Stimulated activated CD8-positive, alpha-beta memory T cell treated with anti-CD3 and anti-CD28 coated beads, Interleukin-12 subunit alpha, Interleukin-12 subunit beta, amount 100 ng/mL, for 4 hours (primary cell): ENCODE results near the gene EPDR1.
"Not testable (repeated sequence)": the region's sequence is repeated elsewhere in the genome, so short reads cannot be mapped to it uniquely, and the experiment has no call there.

Experiments used
- DNase-seq: peaks from one replicate; pipeline ENCODE4 v3.0.0-alpha.2; 2020; ENCODE audit warnings: low read depth

Gene EPDR1

DNA sequence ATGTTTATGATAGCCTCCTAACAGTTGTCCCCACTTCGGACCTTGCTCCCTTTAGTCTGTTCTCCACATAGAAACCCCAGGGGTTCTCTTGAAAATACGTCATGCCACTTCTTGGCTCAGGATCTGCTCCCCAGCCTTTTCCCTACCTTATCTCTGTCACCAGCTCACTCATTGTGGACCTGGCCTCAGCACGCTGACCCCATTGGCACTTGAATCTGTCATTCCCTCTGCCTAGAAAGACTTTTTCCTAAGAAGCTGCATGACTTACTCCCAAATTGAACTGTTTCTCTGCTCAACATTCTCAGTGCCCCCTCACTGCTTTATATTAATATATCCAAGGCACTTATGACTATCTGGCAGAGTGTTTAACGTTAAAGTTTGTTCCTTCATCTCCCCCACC, 8.4 kb downstream of the EPDR1 start:
- no peak for DNase-seq

DNA sequence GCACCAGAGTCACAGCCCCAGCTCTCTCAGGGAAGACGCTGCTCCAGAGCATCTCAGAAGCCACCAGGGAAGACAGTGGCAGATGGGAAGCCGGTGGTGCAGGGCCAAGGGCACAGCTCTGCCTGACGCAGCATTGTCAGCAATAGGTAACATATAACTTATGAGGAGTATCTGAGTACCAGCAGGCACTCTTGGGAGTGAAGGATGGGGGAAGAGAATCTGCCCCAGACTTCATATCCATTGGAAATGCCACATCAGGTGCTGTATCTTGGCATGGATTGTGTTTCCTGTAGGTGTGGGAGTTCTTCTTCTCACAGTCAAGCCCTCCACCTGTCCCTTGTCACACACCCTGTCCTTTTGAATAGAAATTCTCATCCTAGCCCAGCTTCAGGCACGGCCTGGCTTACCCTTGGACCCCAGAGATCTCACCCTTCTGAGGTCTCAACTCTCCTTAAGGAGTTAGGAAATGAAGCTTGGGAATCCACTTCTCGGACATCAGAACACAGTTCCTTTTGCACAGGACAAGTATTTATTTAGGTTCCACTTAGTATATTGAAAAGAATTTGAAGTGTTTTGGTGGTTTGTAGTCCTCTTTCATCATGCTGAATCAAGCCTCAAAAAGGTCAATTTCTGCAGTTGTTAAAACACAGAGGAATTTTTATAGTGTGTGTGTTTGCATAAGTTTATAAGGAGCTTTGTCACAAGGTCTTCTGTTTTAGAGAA, 9.9 kb downstream of the EPDR1 start:
- no peak for DNase-seq

DNA sequence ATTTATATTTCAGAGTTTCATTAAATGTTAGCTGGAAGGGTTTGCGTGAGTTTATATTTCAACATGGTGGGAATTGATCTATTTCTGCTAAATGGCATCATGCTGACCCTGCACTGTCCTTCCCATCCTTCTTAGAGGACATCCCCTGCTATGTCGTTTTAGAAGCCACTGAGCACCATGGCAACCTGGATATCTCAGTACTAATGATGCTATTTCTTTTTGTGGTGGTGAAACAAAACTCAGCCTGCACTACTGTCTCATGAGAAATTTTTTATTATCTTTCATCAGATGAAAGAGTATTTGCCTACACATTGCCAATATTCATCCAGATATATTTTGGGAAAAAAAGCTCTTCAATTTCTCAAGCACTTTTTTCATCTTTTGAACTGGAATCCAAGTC, 12.1 kb downstream of the EPDR1 start:
- no peak for DNase-seq

DNA sequence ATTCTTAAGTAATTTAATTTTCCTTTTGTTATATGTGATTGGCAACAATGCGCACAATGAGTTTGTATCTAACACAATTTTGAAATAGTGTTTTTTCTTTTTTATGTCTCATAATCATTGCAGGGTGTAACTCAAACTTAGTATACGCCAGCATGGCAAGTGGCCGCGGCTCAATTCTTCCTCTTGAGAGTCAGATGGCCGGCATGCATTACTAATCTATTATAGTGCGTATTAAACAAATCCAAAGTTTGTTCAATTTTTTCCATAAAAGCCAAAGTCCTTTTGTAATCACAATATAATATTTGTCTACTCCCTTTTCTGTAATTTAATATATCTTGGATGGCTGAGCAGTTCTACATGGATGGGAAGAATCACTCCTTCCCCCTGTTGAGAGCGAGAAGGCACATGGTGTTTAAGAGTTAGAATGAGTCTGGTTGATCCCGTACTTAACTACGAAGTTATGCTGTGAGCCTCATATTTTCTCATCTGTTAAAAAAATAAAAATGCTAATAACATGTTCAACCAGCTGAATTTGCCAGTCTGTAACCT, 12.7 kb downstream of the EPDR1 start:
- no peak for DNase-seq

DNA sequence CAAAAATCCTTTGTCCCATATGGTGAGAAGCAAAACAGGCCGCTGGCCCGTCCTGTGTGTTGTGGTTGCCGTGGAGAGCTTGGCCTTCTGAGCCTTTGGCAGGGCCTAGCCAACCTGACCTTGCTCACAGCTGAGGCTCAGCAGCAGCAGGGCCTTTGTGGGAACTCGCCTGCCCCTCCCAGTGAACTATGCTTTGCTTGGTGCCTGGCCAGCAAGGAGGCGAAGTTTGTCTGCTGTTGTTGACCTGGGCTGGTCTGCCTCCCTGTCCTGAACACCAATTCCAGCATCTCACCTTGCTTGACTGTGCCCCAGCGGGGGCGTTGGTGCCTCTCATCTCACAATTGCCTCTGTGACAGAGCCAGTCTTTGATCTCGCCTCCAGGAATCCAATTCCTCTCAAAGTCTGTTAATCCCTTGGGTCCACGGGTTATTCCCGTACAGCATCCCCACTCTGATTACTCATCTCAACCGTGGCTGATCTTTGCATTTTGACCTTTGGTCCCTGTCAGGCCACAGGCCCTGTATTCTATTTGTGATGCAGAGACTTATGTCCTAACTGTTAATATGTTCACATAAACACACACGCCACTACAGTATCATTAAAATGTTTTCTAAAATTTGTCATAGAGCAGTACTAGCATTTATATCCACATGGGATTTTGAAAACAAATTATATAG, 22.6 kb downstream of the EPDR1 start:
- DNase-seq, result no peak

DNA sequence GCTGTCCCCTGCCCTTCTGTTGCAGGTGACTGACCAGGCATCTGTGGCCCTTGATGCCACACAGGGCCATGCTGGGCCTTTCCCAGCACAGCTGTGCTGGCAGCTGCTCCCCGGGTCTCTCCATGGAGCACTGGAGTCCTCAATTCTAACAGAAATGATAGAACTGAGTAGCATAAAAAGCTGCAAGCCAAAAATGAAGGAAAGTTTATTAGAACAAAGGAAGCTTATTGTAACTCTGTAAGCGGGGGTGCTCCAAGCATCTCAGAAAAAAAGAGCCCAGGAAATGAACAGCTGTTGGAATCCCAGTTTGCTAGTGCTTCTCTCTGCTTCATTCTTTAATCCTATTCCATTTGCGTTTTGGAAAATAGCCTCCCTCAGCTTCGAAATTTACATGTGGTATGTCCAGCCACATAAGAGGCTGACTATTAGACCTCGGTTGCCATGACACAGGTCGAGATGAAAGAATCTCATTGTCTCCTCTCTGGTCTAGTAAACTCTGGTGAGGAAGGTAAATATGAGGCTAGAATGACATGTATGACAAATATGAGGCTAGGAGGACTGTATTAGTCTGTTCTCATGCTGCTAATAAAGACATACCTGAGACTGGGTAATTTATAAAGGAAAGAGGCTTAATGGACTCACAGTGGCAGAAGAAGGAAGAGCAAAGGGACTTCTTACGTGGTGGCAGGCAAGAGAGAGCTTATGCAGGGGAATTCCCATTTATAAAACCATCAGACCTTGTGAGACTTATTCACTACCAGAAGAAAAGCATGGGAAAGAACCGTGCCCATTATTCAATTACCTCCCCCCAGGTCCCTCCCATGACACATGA, 23.7 kb downstream of the EPDR1 start:
- no peak for DNase-seq

DNA sequence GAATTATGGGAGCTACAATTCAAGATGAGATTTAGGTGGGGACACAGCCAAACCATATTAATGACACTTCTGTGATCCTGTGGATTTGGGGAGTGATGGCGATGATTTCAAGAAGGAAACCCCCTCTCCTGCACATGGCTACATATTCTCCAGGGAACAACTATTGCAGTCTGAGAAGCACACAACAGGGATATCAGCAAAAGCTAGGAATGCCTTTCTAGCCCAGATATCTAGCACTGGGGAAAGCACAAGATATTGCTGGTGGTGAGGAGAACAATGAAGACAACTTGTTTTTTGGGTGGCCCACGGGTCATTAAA, 24.3 kb downstream of the EPDR1 start:
- no peak for DNase-seq

DNA sequence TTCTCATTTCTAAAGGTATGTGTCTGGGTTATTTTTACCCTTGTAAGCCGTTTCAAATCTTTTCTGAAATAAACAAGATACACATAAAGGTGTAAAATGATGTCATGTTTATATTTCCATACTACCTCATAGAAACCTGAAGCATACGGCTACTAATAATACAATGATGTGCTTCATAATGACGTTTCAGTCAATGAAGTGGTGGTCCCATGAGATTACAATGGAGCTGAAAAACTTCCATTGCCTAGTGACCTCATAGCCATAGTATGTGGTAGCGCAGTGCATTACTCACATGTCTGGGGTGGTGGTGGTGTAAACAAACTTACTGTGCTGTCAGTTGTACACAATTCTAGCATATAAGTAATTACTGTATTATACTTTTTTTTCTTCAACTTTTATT, 24.9 kb downstream of the EPDR1 start:
- DNase-seq, result no peak

DNA sequence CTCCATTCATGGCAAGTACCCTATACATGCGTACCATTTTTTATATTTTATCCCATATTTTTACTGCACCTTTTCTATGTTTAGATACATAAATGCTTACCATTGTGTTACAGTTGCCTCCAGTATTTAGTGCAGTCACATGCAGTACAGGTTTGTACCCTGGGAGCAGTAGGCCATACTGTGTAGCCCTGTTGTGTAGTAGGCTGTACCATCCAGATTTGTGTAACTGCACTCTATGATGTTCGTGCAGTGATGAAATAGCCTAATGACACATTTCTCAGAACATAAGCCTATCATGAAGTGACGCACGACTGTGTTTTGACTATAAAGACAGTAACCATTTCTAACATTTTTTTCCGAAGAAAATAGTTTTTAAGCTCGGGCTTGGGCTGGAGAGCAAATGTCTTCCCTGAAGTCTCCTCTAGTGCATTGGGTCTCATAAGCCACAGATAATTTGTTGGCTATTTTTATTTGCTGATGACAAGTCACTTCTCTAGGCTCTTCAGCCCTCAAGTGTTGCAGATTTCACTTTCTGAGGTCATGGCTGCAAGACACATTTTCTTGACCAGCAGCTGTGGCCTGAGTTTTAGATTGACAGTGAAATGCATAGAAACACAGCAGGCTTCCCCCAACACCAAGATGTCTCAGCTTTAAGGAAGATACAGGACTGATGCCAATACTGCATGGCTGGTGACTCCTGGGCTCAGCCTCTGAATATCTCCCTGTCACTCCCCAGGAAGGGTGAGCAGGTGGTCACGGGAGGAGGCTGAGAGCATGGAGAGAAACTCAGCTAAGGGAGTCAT, 26.9 kb downstream of the EPDR1 start:
- no peak for DNase-seq

DNA sequence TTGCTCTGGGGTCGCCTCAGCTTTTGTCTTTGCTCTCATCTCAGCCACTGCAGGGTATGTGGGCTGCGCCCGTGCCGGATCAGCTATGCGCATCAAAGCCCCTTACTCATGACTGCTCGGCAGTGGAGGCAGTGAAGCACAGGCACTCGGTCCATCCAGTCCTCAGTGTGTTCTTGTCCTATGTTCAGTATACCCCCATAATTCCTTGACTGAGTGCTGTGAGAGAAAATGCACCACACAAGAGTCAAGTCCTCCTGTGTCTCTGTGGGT, 27.4 kb downstream of the EPDR1 start:
- DNase-seq, result no peak

DNA sequence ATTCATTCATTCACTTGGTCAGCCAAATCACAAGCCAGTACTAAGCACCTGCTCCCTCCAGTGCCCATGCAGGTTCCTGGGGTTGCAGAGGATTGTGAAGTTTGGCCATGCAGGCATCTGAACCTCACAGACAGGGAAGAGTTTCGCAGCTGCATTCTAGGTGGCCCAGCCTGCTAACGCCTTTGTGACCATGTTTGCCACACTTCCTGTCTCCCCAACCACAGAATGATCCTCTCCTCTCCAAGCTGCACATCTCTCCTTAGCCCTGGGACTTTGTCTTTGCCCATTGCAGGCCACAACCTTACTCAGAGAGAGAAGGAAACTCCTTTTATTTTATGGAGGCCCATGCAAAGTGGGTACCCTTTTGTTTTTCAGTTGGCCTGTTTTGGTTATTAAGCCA, 31.8 kb downstream of the EPDR1 start:
- no peak for DNase-seq

DNA sequence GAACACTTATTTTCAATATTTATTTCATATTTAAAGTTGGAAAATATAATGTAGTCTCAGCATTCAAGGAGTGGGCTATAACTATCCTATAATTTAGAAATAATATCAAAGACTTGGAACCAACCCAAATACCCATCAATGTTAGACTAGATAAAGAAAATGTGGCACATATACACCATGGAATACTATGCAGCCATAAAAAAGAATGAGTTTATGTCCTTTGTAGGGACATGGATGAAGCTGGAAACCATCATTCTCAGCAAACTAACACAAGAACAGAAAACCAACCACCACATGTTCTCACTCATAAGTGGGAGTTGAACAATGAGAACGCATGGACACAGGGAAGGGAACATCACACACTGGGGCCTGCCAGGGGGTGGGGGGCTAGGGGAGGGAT, 33.8 kb downstream of the EPDR1 start:
- DNase-seq, result not testable (repeated sequence)

DNA sequence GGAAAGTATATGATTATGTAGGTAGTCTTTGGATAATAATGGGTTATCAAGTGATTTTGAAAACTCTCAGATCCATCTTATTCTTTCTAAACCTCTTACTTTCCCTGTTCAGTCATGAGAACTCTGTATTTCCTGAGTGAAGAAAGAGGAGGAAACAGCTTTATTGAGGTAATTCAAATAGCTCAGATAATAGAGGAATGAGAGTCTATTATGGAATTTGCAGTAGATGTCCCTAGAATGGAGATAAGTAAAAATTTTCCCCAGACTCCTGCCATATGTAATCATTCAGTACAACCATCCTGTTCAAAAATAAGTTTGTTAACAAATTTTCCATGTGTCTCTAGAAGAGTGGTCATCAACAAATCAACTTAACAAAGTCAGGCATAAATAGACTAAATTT, 36.4 kb downstream of the EPDR1 start:
- no peak for DNase-seq

DNA sequence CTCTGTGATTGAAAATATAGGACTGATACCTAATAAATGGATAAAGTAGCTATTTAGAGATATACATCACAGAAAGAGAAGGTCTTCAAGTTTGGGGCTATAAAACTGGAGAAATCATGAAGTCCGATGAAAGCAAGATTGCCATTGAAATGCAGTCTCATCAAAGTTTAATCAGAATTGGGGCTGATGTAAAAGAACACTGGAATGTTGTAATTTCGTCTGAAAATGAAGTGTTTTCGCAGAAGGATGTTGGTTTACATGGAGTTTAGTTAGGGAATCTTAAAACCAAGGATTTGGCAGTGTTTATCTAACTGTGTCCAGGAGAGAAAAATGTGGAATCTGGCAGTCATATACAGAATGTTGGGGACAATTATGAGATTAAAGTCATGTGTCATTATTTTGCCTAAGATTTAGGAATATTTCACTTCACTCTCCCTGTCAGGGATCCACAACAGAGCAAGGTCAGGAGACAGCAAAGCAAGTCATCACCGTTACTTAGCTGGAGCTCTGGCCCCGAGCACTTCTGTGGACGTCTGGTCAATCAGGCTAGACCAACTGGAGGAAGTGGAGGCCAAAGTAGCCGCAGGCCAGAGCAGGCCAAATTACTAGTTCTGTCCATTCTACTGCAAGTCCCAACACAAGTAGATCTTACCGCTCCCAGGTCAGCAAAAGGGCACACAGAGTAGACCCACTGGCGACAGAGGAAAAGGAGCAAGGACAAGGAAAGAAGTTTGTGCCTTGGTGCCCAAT, 37.0 kb downstream of the EPDR1 start:
- no peak for DNase-seq

DNA sequence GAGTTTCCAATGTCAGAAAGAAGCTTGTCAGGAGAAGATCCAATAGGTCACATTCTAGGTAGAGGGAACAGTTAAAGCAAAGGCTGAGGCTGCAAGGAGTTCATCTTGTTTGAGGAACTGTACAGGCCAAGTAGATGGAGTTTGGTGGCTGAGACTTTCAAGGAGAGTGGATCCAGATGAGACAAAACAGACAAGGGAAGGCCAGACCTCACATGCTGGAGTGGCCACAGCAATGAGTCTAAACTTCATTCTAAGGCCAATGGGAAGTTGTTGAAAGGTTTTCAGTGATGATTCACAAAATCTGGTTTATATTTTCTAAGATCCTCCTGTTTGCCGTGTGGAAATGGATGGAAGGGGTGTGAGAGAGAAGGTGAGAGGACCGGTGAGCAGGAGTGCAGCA, 40.0 kb downstream of the EPDR1 start:
- DNase-seq, result no peak

DNA sequence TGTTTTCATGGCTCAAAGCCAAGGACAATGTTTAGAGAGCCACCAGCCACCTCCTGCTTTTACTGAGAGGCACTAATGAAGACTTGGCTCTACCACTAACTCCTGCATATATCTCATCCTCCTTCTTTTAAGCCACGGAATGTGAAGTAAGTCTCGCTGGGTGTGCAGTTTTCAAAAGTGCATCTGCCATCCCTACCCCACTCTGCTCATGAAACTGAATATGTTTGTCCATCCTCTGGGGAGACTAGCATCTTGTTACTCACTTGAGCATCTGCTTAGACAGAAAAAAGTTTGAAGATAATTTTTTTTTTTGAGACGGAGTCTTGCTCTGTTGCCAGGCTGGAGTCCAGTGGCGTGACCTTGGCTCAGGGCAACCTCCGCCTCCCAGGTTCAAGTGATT, 40.8 kb downstream of the EPDR1 start:
- DNase-seq, result no peak

DNA sequence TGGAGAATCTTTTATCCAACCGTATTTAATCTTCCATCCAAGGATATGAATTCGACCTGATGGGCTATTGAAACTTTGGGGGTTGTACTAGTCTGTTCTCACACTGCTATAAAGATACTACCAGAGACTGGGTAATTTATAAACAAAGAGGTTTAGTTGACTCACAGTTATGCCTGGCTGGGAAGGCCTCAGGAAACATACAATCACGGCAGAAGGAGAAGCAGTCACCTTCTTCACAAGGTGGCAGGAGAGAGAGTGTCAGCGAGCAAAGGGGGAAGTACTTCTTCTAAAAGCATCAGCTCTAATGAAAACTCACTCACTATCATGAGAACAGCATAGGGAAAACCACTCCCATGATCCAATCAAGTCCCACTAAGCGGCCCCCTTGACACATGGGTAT, 43.8 kb downstream of the EPDR1 start:
- DNase-seq, result no peak

DNA sequence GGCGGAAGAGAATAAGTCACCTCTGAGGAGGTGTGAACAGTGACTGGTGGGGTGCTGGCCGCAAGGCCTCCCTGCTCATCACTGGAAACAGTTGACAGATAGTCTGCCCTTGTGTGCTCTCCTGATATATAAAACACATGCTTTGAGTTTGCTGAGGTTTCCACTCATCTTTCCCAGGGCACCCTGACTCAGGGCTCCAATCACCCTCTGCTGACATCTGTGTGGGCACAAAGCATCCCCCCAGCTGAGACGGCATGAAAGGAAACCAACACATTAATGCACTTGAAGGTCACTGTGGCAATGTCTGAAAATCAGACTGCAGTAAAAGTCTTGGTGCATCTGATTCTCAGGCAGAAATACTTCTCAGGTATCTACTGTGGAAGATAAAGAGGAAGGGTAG, 49.8 kb downstream of the EPDR1 start:
- DNase-seq, result no peak

DNA sequence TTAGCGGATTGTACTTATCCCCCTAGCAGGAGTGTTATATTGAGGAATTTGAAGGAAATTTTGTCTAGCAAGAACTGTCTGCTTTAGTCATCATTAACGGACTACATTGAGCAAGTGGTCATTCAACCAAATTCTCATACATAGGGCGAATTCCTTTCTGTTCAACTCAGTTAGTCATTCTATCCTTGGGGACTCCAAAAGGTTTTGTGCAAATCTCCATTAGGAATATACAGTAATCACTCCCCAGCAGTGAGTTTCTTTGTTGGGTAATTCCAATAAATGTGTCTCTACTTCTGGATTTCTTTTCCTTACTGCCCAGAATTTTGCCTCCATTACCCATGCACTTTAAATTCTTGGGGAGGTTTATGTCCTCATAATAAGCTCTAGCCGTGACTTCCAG, 51.1 kb downstream of the EPDR1 start:
- no peak for DNase-seq

DNA sequence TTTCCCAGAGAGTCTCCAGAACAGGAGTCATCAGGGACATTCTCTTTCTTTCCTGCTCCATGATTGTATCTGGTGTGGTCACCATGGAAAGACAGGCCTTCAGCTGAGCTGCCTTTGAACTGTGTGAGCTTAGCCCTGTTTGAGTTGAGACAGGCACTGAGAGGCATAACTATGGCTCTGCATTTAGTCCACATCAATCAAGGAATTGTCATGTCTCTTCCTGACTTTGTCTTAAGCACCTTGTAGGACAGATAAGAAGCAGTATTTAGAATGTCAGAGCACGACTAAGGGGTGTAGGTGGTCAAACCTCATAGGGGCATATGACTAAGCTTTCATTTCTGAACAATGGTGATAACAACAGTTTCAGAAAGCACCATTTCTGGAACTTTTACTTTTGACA, 53.5 kb downstream of the EPDR1 start:
- DNase-seq, result no peak

DNA sequence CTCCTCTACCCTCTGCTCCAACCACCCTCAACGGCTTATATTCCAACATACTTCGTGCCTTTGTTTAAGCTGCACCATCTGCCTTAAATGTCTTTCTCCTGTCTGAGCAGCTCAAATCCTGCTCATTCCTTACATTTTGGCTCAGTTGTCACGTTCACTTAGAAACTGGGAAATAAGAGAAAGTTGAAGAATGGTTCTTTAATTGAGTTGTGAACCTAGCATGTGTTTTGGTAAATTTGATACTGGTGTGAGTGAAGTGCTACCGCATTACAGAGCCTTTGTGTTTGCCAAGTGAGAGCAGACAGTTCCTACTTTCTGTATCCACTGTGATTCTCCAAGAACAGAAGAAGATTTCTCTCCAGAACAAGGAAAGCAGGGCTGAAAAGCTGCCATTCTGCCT, 54.3 kb downstream of the EPDR1 start:
- no peak for DNase-seq

DNA sequence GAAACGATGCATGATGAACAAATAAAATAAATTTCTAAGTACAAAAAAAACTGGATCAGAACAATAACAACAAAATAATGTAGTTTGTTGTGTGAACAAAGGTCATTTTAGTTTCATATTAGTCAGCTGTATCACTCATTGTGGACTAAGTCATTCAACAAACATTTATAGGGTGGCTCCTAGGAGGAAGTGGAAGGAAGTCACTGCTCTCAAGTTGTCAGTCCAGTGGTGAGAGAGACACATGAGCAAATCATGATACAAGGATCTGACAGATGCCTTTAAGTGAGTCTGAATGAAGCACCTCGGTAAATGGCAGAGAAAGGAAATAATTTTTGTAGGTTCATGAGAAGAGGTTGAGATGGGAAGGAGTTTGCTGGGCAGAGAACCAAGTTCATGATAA, 56.8 kb downstream of the EPDR1 start:
- no peak for DNase-seq
